ENCODE measurements around the gene CMYA5.

- TF ChIP-seq POLR2A (IDR thresholded peaks at IDR 0.05; ENCODE audit: low read depth, low read length) (no peak), POLR2AphosphoS5 (IDR thresholded peaks at IDR 0.05; ENCODE audit: low read depth, low read length) (no peak), TAF1 (IDR thresholded peaks at IDR 0.05; ENCODE audit: borderline replicate concordance, low read depth, low read length) (no peak)
These were observed 84.7 kb downstream of the CMYA5 start for GRCh38 chr5:79774171-79774854.
